ENCODE results near the gene GRAMD1B.
A peak's percentile ranks its signal among the peaks of the same experiment; 100 is the strongest.

GRAMD1B gene

DNA sequence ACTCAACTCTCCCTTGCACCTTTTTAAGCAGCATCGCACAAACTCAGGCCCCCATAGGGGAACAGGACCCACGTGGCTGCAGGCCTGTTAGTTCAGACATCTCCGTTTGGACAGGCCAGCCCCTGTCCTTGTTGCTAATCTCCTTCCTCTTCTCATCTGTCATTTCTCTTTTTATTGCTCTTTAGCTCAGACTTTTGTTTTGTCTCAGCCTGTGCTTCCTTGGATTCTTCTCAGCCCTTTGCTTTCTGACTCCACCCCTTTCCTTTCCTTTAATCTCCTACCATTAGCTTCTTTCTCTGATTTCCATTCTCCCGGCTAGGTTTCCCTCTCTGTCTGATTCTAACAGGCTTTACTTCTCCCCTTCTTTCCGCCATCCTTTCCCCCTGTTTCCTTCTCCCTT lies 155.6 kb downstream of the GRAMD1B start:
- no peak for DNase-seq

DNA sequence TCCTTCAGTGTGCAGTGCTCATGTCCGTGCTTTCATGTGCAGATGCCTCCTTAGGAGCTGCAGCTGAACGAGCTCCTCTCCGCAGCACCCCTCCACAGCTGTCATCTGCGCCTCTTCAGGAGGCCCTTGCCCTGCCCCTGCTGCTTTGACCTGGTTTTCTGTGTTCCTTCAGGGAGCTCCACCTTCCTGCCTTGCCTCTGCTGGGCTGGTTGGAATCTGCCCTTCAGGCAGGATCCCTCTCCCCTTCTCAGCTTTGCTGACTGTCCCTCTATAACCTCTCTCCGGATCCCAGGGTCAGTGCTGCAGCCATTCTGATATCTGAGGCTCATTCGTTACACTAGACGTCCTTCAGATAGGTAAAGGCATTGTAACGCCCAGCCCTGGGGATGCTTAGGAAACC lies 156.5 kb downstream of the GRAMD1B start:
- no peak for DNase-seq

DNA sequence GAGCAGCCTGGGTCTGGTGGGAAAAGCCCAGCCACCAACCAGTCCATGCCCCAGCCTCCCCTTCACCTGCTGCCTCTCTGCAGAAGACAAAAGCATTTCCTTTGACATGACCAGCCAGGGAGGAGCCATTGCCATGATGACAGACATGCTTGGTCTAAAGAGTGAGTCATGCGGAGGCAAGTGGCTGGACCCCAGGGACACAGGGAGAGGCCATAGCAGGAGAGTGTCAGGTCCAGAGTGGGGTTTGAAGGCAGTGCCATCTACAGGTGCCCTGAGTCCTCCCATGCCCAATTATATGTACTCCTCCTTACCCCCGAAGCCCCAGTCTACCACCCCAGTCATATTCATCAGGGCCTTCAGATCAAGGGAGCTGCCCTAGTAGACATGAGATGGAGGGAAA lies 157.0 kb downstream of the GRAMD1B start:
- no peak for DNase-seq

DNA sequence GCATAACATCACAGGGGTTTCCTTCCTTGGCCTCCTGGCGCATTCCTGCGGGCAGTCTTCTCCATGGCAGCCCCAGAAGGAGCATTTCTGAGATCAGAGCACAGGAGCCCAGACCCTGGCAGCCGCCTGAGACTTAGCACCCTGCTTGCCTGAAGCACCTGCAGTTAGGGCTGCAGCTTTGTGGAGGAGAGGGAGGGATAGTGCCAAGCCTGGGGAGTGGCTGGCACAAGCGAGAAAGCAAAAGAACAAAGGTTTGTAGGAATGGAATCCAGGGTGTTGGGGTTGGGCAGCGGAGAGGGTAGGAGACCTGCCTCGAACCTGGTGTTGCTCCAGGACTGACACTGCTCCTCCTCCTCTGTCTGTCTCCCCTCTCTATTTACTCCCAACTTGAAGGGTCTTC lies 157.5 kb downstream of the GRAMD1B start:
- DNase-seq: no peak

DNA sequence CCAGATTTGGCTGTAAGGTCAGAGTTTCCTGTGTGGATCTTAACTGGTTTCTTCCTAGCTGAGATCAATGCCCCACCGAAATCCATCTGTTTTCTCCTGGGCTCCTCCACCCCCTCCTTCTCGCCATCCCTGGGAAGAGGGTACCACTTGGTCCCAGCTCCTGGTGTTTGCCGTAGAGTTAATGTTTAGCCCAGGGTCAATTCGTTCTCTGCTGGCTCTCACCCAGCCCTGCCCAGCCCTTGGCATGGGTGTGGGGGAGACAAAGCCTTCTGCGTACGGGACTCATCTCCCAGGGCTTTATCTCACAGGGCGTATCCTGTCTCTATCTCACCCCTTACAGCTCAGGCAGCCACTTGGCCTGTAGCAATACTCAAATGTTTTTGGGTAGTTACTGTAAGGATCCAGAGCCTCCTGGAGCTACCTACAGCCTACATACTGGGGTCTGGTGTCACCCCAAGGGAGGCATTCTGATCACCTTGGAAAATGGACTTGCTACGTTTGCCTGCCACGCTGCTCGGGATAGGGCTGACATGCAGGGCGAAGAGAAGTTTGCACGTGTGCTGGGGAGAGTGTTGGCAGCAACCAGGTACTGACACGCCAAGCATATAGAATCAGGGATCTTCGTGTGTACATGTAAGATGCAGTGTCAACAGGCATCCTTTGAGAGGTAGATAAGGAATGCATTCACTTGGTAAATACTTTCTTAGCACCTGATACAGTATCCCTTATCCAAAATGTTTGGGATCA lies 158.2 kb downstream of the GRAMD1B start:
- DNase-seq: no peak

DNA sequence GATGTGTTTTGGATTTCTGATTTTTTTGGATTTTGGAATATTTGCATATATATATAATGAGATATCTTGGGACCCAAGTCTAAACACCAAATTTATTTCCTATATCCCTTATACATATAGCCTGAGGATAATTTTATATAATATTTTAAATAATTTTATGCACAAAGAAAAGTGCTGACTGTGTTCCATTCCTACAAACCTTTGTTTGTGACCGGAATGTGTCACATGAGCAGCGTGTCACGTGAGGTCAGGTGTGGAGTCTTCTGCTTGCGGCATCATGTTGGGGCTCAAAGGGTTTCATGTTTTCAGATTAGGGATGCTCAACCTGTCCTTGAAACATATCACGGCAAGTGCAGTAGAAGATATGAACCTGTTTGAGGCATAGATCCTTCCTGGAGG lies 158.8 kb downstream of the GRAMD1B start:
- no peak for DNase-seq

DNA sequence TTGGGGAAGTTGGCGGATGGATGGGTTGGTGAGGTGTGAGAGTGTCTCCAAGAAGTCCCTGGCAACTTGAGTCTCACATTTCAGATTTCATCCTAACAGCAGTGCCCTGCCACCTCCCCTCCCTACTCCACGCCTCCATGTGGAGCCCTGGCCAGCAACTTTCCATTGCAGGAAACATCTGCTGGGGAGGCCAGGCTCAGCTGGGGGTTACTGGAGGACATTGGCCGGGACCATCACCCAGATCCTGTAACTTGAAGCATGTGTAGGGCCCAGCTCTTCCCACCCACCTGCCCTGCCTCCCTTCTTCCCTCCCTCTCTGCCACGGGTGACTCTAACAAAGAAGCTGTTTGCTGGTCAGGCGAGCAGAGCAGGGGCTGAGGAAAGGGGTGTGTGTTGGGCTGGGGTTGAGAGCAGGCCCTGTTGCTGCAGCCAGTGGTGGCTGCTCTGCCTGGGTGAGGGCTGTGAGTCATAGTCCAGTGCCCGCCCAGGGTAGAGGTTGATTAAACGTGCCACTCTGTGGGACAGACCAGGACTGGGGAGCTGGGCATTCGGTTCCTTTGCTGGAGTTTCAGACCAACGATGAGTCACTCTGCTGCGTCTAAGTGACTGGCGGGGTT lies 160.3 kb downstream of the GRAMD1B start:
- DNase-seq: peak in 7 of 58 donors; percentile 14 to 57 (median 24)

DNA sequence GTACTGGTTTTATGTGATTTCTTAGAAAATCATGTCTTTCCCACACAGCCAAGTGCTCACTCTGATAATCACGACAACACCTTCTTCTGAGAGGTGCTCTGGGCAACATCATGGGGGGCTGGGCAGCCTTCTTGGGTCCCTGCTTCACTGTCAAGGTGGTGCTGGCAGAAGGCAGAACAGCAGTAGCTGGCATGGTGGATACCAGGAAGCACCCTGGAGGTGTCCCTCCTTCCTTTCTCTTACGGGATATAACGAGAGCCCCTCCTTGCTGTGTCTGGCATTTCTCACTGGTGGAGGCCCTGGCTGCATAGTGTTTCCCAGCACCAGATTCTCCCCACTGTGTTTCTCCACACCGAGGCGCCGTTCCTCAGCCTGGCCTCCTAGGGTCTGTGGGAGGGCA lies 163.5 kb downstream of the GRAMD1B start:
- no peak for DNase-seq

DNA sequence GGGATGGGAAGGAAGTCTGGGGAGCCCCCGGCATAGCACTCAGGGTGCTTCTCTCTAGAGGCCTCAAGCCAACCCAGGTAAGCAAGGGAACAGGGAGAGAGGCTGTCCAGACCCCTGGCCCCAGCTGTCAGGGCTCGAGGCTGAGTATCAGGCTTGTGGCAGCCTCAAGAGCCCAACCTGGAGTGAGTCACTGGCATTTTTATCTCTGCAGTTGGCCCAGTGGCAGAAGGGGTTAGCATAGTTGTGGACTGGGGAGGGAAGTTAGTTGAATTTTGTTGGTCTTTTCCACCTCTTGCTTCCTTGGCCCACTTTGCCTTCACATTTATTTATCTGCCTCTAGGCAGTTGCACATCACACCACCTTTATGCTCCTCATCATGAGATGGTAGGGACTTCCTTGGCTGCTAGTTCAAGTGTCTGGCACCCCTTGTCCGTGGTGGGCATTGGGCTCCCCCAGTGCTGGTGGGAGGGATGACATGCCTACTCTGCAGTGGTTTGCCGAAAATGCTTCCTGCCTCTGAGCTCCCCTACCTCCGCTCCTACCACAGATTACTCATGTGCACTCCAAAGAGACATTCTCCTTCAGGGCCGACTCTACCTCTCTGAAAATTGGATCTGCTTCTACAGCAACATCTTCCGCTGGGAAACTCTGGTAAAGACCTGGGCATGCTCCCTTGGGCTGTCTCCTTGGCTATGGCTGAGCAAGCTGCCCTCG lies 164.3 kb downstream of the GRAMD1B start:
- no peak for DNase-seq

DNA sequence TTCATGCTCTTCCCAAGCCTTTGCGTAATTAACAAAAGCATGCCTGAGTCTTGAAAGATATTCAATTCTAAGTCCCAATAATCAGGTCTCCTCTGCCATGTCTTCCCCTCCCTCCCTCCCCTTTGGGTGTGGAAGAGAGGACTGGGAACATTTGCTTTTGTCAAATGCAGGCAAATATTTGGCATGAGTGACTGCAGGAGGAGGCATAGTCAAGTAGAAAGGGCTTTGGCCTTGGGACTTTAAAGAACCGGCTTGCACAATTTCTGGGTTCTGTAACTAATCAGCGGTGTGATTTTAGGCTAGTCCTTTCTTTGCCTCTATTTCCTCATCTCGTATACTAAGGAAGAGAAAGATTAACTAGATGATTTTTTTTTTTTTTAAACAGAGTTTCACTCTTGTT lies 164.9 kb downstream of the GRAMD1B start:
- DNase-seq: no peak

DNA sequence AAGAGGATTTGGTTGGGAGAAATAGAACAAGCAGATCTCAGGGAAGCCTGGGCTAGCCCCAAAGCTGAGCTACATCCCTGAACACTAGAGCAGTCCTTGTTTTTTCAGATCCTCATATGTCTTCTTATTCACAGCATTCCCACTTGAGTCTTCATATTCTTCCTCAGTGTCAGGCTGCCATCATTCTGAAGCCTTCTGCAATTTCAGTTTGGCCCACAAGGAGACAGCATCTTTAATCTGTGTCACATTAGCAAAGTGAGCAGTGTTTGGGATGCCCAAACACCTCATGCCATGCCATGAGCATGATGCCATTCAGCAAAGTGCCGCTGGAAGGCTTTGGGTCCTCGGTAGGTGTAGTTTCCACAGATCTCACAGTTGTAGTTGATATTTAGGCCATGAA lies 167.8 kb downstream of the GRAMD1B start:
- DNase-seq: no peak

DNA sequence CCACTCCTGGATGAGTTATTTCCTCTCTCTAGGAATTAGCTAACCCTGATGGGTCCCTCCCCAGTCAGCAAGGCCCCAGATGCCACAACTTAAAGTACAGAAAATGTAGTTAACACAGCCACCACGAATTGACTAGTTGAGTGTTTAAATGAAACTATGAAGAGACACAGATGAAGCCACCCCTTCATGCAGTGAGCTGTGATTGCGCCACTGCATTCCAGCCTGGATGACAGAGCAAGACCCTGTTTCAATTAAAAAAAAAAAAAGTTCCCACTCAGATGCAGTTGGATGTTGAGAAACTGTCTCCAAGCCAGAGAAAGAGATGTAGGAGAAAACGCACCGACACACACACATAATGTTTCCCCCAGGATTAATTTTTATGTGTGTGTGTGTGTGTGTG lies 171.1 kb downstream of the GRAMD1B start:
- DNase-seq: no peak

DNA sequence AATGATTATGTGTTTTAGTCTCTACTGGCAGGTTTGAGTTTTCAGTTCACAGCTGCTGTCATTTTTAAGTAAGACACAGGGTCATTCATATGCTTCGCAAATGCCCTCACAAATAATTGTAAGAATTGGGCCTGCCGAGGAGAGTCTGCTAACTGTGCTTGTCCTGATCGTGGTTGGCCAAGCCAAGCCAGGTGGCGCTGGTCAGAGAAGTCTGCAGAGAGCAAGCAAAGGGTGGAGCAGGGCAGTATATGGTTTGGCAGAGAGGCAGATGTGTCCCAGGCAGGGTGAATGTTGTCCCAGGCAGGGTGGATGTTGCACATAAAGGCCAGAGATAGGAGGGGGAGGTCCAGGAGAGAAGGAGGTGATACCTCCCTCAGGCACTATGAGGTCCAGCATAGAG lies 171.7 kb downstream of the GRAMD1B start:
- DNase-seq: no peak

DNA sequence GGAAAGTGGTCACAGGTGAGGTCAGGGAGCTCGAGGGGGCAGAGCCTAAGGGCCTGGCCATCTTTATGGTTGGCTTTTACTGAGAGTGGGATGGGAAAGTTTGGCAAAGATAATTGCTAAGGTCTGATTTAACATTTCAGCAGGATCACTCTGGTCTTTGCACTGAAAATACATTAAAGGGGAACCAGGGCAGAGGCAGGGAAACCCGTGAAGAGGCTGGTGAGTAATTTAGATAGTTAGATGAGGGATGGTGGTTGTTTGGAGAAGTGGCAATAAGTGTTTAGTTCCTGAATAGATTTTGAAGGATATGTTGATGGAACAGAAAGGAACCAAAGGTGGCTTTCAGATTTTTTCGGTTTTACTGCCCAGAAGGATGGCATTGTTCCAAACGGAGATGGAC lies 173.6 kb downstream of the GRAMD1B start:
- DNase-seq: no peak

DNA sequence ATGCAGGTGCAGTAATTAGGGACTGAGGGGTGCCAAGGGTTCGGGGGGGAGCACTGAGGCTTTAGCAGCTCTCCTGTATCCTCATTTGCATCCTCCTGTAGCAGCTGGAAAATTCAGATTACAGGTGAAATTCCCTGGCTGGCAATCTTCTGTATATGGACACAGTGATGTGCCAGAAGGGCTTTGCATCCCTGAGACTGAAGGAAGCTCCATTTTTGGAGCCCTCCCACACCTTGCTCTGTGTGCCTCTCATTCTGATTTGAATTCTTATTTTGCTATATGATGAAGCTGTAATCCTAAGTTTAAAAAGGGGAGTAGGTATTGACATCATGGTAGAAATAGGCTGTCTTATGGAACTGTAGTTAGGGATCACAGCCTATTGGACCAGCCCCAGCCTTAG lies 177.7 kb downstream of the GRAMD1B start:
- no peak for DNase-seq

DNA sequence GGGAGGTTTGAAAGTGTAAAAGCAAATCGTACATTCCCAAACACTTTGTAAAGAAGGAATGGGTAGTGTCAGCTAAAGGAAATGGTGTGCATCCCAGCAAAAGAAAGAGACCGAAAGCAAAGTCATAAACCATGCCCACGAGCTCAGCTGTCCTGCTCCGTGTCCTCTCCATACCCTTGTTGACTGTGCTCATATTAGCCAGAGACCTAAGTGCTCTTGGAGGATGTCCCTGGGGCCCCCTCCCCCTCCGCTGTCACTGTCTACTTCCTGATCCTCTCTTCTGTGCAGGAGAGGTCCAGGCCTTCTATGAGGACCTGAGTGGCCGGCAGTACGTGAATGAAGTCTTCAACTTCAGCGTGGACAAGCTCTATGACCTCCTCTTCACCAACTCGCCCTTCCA lies 178.3 kb downstream of the GRAMD1B start:
- no peak for DNase-seq

DNA sequence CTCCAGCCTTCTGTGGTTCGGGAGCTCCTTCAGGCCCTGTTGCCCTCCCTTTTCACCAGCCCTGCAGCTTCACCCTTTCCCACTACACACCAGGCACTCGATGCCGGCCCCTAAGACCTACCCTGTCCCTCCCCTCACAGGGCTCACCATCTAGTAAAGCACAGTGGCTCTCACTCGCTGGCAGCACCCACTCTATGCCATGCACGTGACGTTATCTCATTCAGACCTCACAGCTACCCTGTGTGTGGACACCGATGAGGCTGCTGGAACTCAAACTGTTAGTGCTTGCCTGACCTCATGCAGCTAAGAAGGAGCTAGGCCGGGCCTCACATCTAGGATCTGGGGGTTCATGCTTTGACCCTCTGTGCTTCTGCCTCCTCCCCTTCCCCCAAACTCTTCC lies 178.9 kb downstream of the GRAMD1B start:
- no peak for DNase-seq

DNA sequence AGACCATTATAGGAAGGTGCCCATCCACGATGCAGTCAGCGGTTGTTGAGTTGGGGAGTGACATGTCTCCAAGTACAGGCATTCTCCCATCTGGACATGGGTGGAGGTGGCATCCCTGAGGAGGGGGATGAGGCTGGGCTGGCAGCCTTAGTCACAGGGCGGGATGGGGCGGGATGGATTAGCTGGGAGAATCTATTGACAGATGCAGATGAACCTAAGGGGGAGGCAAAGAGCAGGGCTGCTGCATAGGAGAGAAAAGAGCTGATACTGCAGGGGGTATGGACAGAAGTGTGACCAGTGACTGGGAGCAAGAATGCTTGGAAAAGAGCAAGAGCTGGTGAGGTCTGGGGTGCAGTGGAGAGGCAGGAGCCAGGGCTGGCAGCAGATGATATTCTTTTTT lies 181.6 kb downstream of the GRAMD1B start:
- DNase-seq: no peak

DNA sequence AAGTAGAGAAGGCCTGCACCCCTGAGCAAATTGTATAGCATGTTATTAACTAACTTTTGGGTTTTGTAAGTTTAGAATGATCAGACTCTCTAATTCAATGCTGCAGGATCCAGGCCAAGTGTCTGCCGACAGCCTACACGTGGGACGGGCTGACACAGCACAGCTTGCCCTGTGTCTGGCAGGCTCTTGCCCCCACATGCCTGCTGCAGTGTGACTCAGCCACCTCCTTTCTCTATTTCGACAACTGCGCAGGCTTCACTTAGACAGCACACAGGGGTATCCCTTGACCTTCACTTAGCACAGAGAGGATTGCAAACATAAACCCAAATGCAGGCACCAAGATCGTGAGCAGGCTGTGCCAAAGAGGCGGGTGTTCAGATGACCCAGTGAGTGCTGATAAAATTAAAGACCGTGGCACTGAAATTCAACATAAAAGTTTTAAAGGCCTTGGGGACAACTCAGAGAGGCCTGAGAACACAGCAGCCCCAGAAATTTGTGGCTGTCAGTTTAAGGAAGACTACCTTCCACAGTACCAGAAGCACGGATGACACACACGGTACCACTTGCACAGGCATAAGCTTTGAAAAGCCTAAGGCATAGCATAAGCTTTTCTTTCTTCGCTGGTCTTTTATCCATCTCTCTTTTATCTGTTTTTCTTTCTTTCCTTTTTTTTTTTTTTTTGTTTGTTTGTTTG lies 186.6 kb downstream of the GRAMD1B start:
- DNase-seq: peak in 51 of 58 donors; percentile 4 to 72 (median 36)

DNA sequence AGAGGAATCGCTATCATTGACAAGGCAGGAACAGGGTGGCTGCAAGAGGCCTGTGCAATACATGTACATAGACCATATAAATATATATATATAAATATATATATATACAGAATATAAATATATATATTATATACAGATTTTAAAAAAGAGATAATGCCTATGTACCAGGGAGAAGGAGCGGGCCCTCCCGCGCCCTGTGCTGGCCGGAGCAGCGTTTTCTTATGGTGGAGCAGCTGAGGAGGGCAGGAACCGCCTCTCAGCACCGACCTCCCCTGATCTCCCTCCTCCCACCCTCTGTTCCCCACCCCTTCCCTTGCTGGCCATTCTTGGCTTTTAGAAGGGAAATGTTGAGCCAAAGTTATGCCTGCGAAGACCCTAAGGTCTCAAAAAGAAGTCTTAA lies 192.5 kb downstream of the GRAMD1B start:
- no peak for DNase-seq

DNA sequence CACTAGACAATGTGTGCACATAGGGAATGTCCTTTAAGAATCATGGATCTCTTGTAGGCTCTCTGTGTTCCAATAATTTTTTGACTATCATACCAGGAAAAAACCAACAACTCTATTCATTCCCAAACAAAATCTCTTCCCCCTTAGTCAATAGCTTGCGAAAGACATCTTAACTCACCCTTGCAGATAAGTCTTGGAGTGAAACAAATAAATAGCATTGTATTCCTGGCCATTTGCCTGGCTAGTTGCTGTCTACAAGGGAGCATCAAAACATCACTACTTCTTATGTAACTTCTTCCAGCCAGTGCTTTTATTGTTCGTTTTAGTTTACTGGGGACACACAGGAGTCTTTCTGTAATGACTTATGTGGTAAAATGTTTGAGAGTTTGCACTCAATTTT lies 194.9 kb downstream of the GRAMD1B start:
- DNase-seq: no peak

Data from anterior cingulate cortex (tissue), 58 donors.